Measurements from ENCODE around the gene DIPK2A.

Gene DIPK2A, protein sequence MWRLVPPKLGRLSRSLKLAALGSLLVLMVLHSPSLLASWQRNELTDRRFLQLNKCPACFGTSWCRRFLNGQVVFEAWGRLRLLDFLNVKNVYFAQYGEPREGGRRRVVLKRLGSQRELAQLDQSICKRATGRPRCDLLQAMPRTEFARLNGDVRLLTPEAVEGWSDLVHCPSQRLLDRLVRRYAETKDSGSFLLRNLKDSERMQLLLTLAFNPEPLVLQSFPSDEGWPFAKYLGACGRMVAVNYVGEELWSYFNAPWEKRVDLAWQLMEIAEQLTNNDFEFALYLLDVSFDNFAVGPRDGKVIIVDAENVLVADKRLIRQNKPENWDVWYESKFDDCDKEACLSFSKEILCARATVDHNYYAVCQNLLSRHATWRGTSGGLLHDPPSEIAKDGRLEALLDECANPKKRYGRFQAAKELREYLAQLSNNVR

DNA sequence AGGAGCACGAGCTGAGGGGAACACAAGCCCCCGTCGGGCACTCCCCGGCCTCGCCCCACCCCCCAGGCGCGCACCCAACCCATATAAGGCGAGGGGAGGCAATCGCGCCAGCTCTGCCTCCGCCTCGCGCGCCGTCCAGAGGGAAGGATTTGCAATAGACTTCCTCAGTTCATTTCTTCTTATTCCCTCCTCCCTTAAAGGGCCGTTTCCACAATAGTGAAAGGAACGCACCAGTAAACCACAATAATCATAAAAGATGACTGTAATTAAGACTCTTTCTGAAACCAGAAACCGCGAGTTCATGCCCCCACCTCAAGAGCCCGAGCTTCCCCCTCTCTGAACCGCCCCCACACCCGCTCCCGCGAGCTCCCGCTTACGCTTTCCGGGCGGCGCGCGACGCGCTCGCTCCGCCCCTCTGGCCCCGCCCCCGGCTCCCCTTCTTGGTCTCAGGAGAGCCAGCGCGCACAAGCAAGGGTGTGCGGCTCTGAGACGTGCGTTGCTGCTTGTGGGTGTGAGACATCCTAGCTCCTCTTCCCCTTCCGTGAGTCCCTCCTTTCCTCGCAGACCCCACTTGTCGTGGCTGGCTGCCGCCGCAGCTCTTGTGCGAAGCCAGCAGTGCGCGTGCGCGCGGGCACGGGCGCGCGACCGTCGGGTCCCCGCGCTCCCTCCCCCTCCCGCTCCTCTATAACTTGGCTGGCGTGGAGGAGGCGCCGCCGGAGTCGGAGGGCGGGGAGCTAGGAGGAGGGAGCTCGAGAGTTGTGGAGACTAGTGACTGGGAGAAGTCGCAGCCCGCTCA, at the start of gene DIPK2A:
Gene DIPK2A, plus strand, starts transcription at position 465 of the 796 bp plus-strand sequence. CDS start 510 bp downstream, outside the sequence.
- H3K4me3 ChIP-seq (ENCODE audit: low read depth, low read length) = peak within 1 kb of the TSS; percentile 68
- DNase-seq (ENCODE audit: low read depth) = peak; percentile 97
- TF ChIP-seq, protein P1, sequence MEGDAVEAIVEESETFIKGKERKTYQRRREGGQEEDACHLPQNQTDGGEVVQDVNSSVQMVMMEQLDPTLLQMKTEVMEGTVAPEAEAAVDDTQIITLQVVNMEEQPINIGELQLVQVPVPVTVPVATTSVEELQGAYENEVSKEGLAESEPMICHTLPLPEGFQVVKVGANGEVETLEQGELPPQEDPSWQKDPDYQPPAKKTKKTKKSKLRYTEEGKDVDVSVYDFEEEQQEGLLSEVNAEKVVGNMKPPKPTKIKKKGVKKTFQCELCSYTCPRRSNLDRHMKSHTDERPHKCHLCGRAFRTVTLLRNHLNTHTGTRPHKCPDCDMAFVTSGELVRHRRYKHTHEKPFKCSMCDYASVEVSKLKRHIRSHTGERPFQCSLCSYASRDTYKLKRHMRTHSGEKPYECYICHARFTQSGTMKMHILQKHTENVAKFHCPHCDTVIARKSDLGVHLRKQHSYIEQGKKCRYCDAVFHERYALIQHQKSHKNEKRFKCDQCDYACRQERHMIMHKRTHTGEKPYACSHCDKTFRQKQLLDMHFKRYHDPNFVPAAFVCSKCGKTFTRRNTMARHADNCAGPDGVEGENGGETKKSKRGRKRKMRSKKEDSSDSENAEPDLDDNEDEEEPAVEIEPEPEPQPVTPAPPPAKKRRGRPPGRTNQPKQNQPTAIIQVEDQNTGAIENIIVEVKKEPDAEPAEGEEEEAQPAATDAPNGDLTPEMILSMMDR (conservative IDR thresholded peaks at IDR 0.05; ENCODE audit: low read depth, low read length) = peak; percentile 20

DNA sequence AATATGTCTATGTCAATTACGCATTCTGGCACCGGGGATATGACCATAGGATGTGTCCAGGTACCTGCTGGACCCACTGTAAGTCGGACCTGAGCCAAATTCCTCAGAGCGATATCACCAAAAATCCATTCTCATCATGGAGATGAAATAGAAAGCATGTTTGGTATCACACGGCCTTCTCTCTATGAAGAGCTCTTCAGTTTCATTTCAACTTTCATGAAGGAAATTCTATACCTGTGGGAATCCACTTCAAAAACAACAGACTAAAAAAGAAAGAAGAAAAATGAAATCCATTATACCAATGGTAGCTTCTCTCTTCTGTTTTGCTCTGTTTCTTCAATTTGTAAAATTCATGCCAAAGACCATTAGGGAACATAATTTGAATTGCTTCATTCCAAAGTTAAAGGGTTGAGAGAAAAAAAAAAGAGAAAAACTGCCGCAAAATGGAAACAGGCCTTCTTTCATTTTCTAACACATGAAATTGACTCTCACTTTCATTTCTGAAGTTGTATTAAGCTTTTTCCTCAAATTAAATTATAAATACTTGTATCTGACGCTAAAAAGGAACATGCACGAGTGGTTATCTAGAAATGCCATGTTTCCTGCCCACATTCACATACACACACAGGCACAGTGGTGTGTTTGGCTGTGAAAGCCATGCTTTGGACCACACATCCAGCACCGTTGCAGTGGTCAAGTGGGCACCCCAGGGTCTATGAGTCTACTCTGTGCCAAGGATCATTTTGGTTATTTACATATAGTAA, 46.9 kb upstream of the DIPK2A start:
- DNase-seq (ENCODE audit: low read depth) = no peak
- TF ChIP-seq, protein P1 (conservative IDR thresholded peaks at IDR 0.05; ENCODE audit: low read depth, low read length) = no peak
- no peak overlapping the region for H3K4me3 ChIP-seq (ENCODE audit: low read depth, low read length)

DNA sequence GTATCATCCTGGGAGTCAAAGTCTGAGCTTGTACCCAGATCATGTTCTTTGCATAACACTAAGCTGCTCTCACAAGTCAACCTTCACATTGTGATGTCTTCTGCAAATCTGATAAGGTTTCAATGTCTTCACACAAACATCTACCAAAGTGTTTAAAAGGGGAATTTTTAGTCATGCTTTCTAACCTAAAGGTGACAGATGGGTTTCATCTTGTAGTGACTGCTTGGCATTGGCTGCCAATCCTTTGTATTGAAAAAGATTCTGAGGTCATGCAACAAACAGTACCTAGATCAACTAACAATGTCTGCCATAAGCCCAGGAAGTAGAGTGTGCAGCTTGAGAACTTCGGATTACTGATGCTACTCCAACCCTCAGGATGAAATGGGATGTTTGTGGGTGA, 43.6 kb upstream of the DIPK2A start:
- no peak overlapping the region for H3K4me3 ChIP-seq (ENCODE audit: low read depth, low read length)
- no peak for DNase-seq (ENCODE audit: low read depth)
- TF ChIP-seq, protein P1 (conservative IDR thresholded peaks at IDR 0.05; ENCODE audit: low read depth, low read length) = no peak

DNA sequence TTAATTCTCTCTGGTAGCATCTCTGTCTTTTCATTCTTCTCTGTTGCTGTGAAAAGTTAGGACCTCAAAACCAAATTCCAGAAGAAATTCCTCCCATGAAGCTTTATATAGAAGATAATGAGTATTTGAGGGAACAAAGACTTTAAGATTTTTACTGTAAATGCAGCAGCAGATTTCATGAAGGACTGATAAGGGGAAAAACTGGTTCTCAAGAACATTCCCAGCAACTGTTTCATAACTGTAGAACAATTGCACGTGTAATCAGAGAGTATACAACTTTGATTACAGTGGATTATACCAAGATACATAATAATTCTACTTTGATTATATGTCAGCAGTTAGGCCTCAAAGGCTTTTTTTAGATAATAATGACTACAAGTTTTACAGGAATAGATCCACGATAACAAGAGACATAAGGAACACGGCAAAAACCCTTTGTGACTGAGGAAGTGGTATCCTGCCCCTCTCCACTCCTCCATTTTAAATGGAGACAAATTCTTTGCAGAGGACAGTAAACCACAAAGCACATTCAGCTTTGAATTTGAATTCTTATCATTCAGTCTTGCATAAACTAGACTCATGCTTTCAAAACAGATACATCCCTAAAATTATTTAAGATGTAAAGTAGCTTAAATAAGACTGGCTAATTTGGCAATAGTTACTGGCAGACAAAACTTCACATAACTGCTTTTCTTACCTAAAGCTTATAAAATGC, 42.9 kb upstream of the DIPK2A start:
- peak; percentile 2 for DNase-seq (ENCODE audit: low read depth)
- TF ChIP-seq, protein P1 (conservative IDR thresholded peaks at IDR 0.05; ENCODE audit: low read depth, low read length) = no peak
- H3K4me3 ChIP-seq (ENCODE audit: low read depth, low read length) = no peak overlapping the region

DNA sequence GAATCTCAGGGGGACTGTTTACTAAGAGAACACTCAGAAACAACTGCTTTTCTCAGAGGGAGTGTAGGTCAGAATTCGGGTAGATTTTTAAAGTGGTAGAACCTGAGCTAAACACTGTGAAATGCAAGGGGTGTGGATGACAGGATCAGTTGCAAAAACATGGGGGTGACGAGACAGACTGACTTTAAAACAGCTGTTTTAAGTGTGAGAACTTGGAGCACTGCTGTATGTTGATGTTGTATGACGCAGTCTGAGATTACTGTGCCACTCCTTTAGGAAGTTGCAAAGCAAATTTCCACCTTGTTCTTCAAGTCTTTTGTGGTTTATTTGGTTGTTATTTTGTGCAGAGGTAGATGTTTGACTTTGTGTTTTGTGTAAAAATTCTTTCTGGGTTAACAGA, 36.8 kb upstream of the DIPK2A start:
- DNase-seq (ENCODE audit: low read depth) = no peak
- TF ChIP-seq, protein P1 (conservative IDR thresholded peaks at IDR 0.05; ENCODE audit: low read depth, low read length) = no peak
- no peak overlapping the region for H3K4me3 ChIP-seq (ENCODE audit: low read depth, low read length)

DNA sequence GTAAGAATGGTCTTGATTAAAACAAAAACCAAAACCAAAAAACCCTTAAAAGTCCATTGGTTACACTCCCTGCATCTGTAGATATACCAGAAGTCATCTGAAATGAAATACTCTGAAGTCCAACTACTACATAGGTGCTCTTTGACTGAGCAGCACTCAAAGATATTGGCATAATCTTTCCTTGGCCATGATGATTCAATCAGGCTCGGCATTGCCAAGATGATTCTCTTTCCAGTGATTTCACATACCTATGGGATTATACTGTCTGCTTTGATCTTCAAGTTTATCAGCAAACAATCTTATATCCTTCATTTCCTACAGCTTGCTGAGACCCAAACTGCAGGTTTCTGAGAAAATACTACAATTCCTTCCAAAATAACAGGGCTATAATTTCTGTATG, 35.9 kb upstream of the DIPK2A start:
- H3K4me3 ChIP-seq (ENCODE audit: low read depth, low read length) = no peak overlapping the region
- TF ChIP-seq, protein P1 (conservative IDR thresholded peaks at IDR 0.05; ENCODE audit: low read depth, low read length) = no peak
- DNase-seq (ENCODE audit: low read depth) = no peak

All from choroid plexus epithelial cell (primary cell).